ENCODE results near the gene C1QTNF5. TPM values are rescaled to one million over a fixed set of nuclear protein-coding genes. Genes with fewer than 3 reads are reported as not detected.

C1QTNF5 gene
- total and polyA plus RNA-seq, 2 of the 8 experiments (the other 6 are each of a cell fraction or from before 2014, with no cell fraction given) = 2.2 to 2.7 TPM

- no peak overlapping the region for H2AK5ac ChIP-seq (ENCODE audit: low read depth, low read length)
- WGBS, 2 experiments (ENCODE audit: extremely low coverage in 1 of 2, insufficient coverage in 1 of 2, insufficient read length in 1 of 2, insufficient replicate concordance in 2 of 2, low coverage in 1 of 2, low lambda C conversion rate in 2 of 2, missing lambda C conversion rate in 1 of 2) = 10% methylated on average over 9 of the region's 88 CpGs; no CpG with 5 or more reads in 1 of the 2 experiments
- FAIRE-seq = no peak
- H4K91ac ChIP-seq (replicated peaks; ENCODE audit: insufficient read length, low read length) = no peak overlapping the region
- no peak overlapping the region for H3K27ac ChIP-seq (ENCODE audit: low read depth, low read length)
- no peaks in the 10 kb centered on the region; the same call in 1 of the 2 replicates for H3K79me1 ChIP-seq (ENCODE audit: low read depth, low read length)
- no peak overlapping the region for H3K9ac ChIP-seq (replicated peaks in 1 of 4; ENCODE audit: extremely low read depth in 1 of 4, low read depth in 3 of 4, low read length in 3 of 4)
- no peak overlapping the region for H4K5ac ChIP-seq (ENCODE audit: insufficient read length, low read depth, low read length)
- peaks cover 12 to 25% (median 23%) of the 10 kb centered on the region in 4 experiments for H3K4me1 ChIP-seq (replicated peaks in 1 of 4; ENCODE audit: control insufficient read depth in 3 of 4, insufficient read depth in 4 of 4, low read length in 3 of 4)
- H3K18ac ChIP-seq (ENCODE audit: extremely low read depth, low read length) = peak overlapping the region; percentile 38
- H3K4me3 ChIP-seq (ENCODE audit: extremely low read depth in 1 of 4, insufficient read depth in 2 of 4, low read depth in 3 of 4, low read length in 4 of 4) = peak overlapping the region; percentile 33 to 63 (median 36)
- H3K9me3 ChIP-seq (ENCODE audit: insufficient read depth in 2 of 2, low read depth in 1 of 2, low read length in 1 of 2) = no peaks in the 10 kb centered on the region; a peak in 1 of 4 replicates
- no peak overlapping the region for H2BK12ac ChIP-seq (ENCODE audit: low read depth, low read length)
- peaks cover 4 to 22% of the 10 kb centered on the region in 2 experiments for H4K20me1 ChIP-seq (replicated peaks in 1 of 2; ENCODE audit: control insufficient read depth in 1 of 2, insufficient read depth in 2 of 2, low read length in 2 of 2)
- no peak overlapping the region for H3K56ac ChIP-seq (replicated peaks; ENCODE audit: insufficient read length, low read depth, low read length)
- no peaks in the 10 kb centered on the region for H3K79me2 ChIP-seq (ENCODE audit: control insufficient read depth in 1 of 2, insufficient read depth in 2 of 2, low read length in 2 of 2)
- peaks cover 4% of the 10 kb centered on the region; the same call in 1 of the 2 replicates for H3K23me2 ChIP-seq (ENCODE audit: low read depth, low read length)
- no peak overlapping the region for H3K14ac ChIP-seq (ENCODE audit: insufficient read length)
- DNase-seq (ENCODE audit: low read depth in 1 of 2, low spot score in 2 of 2) = peak in 1 of 2 experiments; percentile 83
- H3K27me3 ChIP-seq (replicated peaks in 1 of 4; ENCODE audit: control insufficient read depth in 3 of 4, extremely low read depth in 1 of 4, insufficient read depth in 3 of 4, low read length in 3 of 4) = peaks cover 18 to 37% (median 34%) of the 10 kb centered on the region in 4 experiments
- no peak overlapping the region for H3K4ac ChIP-seq (replicated peaks; ENCODE audit: insufficient read length, low read depth, low read length)
- H2BK15ac ChIP-seq (ENCODE audit: low read length) = peak overlapping the region; percentile 40; the same call in 1 of the 2 replicates
- H3K4me2 ChIP-seq (ENCODE audit: insufficient read depth in 1 of 2, low read depth in 2 of 2, low read length in 2 of 2) = peak overlapping the region; percentile 69 to 82
- 0 out of 2 replicates have a peak overlapping the region, but pooled peaks have one; percentile 11 for H4K8ac ChIP-seq (ENCODE audit: extremely low read depth, insufficient read depth, low read length)
- CTCF ChIA-PET (ENCODE audit: partially characterized antibody) = interaction anchor here (1.0 to 10.9 kb wide), 8 partner anchors 8 to 716 kb away, joined by 3 to 474 read pairs (median 4); partner anchors contain the start of gene USP2
- POLR2A ChIA-PET (ENCODE audit: partially characterized antibody) = interaction anchor here (0.6 to 3.7 kb wide), 6 partner anchors 9 to 280 kb away, joined by 3 to 32 read pairs (median 4); partner anchors contain the start of genes NLRX1 and THY1
- H2BK120ac ChIP-seq (replicated peaks; ENCODE audit: low read depth, low read length) = no peak overlapping the region
- H3K36me3 ChIP-seq (ENCODE audit: control insufficient read depth in 2 of 4, insufficient read depth in 4 of 4, low read length in 3 of 4) = no peaks in the 10 kb centered on the region
- H2BK20ac ChIP-seq (ENCODE audit: low read length) = no peak overlapping the region
- H2BK5ac ChIP-seq (ENCODE audit: low read depth, low read length) = no peak overlapping the region
- H3K23ac ChIP-seq (ENCODE audit: insufficient read length) = no peak overlapping the region
- H2AFZ ChIP-seq (ENCODE audit: low read length) = no peak overlapping the region
- no peak for TF ChIP-seq NANOG (IDR thresholded peaks at IDR 0.05; ENCODE audit: insufficient read depth, low read depth, low read length, poor library complexity, severe bottlenecking)
- TF ChIP-seq ASH2L (IDR thresholded peaks at IDR 0.05; ENCODE audit: low read length) = no peak
- TF ChIP-seq ATF2 (IDR thresholded peaks at IDR 0.05; ENCODE audit: low read length) = no peak
- TF ChIP-seq SIRT6 (IDR thresholded peaks at IDR 0.05; ENCODE audit: low read length) = no peak
- no peak for TF ChIP-seq PHF8 (conservative IDR thresholded peaks at IDR 0.05; ENCODE audit: low read depth, low read length)
- TF ChIP-seq RFX5 (IDR thresholded peaks at IDR 0.05; ENCODE audit: borderline replicate concordance, low read depth, low read length) = no peak
- TF ChIP-seq MAFK (IDR thresholded peaks at IDR 0.05; ENCODE audit: low read depth, low read length) = no peak
- TF ChIP-seq JUND (IDR thresholded peaks at IDR 0.05; ENCODE audit: low read length) = no peak
- no peak for TF ChIP-seq NRF1 (IDR thresholded peaks at IDR 0.05; ENCODE audit: low read depth, low read length)
- TF ChIP-seq RNF2 (IDR thresholded peaks at IDR 0.05; ENCODE audit: borderline replicate concordance, low read depth, low read length, missing control alignments, poor library complexity, severe bottlenecking) = no peak
Measured at GRCh38 chr11:119363851-119364590, 23.3 kb upstream of the C1QTNF5 start.

Measured in H1 (cell line).